Natural killer cell (primary cell): Measurements from ENCODE around the gene ZNRF3. TPM values are rescaled to one million over a fixed set of nuclear protein-coding genes. Genes with fewer than 3 reads are reported as not detected.

Experiments used
- ATAC-seq, 3 donors: fragments of 150-1000 bp in 2 of 3; fragments of 200-7000 bp in 1 of 3; cut with Tn5 transposase; 1 replicate in 1 of 3; 2 replicates in 2 of 3; pipeline ENCODE4 v1.10.0; 2021; ENCODE audit warnings: mild to moderate bottlenecking in 2 of 3, moderate library complexity in 2 of 3
- DNase-seq, 2 donors: peaks; one replicate each; pipeline versions ENCODE4 v3.0.0 to v3.0.0-alpha.2; 2013 to 2021; ENCODE audit warnings: mixed read lengths in 1 of 2
- H3K27ac ChIP-seq: one replicate; pipeline ENCODE4 v1.5.1; 2013; ENCODE audit warnings: mild to moderate bottlenecking, low read length
- H3K27me3 ChIP-seq: one replicate; pipeline ENCODE4 v1.6.1; 2013; ENCODE audit warnings: low read length; ENCODE audit not compliant: control insufficient read depth, insufficient read depth
- H3K36me3 ChIP-seq: one replicate; pipeline ENCODE4 v1.6.1; 2013; ENCODE audit warnings: low read length; ENCODE audit not compliant: control insufficient read depth, insufficient read depth
- H3K4me1 ChIP-seq: one replicate; pipeline ENCODE4 v1.6.1; 2013; ENCODE audit warnings: low read length; ENCODE audit not compliant: control insufficient read depth, insufficient read depth
- H3K4me3 ChIP-seq: one replicate; pipeline ENCODE4 v1.5.1; 2013; ENCODE audit warnings: low read length
- H3K9me3 ChIP-seq: one replicate; pipeline ENCODE4 v1.6.1; 2013; ENCODE audit warnings: low read length; ENCODE audit not compliant: control insufficient read depth, insufficient read depth
- H3K27ac Mint-ChIP-seq, 2 donors: one replicate each; pipeline ENCODE4 v1.8.0; 2022; ENCODE audit warnings: mild to moderate bottlenecking in 2 of 2, mixed read lengths in 2 of 2, moderate library complexity in 1 of 2
- H3K27me3 Mint-ChIP-seq, 2 donors: one replicate each; pipeline ENCODE4 v1.8.0; 2022; ENCODE audit warnings: low read depth in 2 of 2, mixed read lengths in 2 of 2
- H3K36me3 Mint-ChIP-seq: one replicate; pipeline ENCODE4 v1.8.0; 2022; ENCODE audit warnings: mixed read lengths
- H3K4me1 Mint-ChIP-seq, 2 donors: one replicate each; pipeline ENCODE4 v1.8.0; 2022; ENCODE audit warnings: mixed read lengths in 2 of 2
- H3K4me3 Mint-ChIP-seq: one replicate; pipeline ENCODE4 v1.8.0; 2022; ENCODE audit warnings: mild to moderate bottlenecking, moderate library complexity, mixed read lengths
- H3K9me3 Mint-ChIP-seq, 2 donors: one replicate each; pipeline ENCODE4 v1.8.0; 2022; ENCODE audit warnings: mixed read lengths in 2 of 2
- WGBS: methylation state at CpG from one replicate; pipeline ENCODE4 v1.1.7; 2013; ENCODE audit warnings: missing lambda C conversion rate; ENCODE audit not compliant: insufficient coverage; 5-methylcytosine and 5-hydroxymethylcytosine counted together
- intact Hi-C: fragments of 100-400 bp; cut with micrococcal nuclease; formaldehyde crosslinking; loops from one replicate; pipeline ENCODE4 v1.14.2; 2022
- total RNA-seq, 4 donors: library from RNA; stranded (reverse); fragments of 120-200 nt in 1 of 4; gene quantifications; one replicate each; pipeline versions ENCODE4 v1.2.3 to v1.2.4, GENCODE V29; 2013 to 2022
- TF ChIP-seq, protein P1 (sequence below): fragments of 200-600 bp; IDR thresholded peaks from one replicate; pipeline ENCODE4 v1.8.0; 2022; ENCODE audit warnings: antibody characterized with exemption

ZNRF3 gene
- total RNA-seq, 3 donors from 2014 or later (not counting 1 experiment from before 2014, with no cell fraction given): 0.23 to 0.34 (median 0.33) TPM

DNA sequence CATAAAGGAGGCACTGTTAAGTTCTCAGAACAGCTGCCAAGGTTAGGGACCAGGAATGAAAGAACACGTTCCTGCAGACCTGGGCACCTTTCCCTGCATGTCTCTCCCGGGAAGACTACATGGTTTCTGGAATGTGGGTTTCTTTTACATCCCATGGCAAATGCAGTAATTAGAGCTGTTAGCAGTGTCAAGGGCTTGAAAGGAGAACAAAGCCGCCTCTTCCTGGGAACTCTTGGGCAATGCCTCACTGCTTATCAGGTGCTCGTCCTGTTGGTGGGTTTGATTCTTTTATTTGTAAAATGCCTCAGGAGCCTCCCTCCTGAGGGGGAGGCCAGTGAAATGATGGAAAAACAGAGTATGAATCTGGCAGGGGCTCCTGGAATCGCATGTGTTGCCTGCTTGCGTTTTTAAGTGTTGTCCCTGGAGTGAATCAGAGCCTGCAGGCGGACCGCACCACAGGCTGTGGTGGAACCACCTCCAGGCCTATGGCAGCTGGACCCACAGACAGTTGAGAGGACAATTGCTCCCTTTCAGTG, 179.0 kb downstream of the ZNRF3 start:
- Mint-ChIP-seq H3K9me3 (no peaks in the 10 kb centered on the region), H3K27ac (no peak overlapping the region), H3K36me3 (no peaks in the 10 kb centered on the region), H3K4me3 (no peak overlapping the region), H3K4me1 (peaks cover 0 to 7% of the 10 kb centered on the region in 2 donors), H3K27me3 (peaks cover 42 to 74% of the 10 kb centered on the region in 2 donors)
- intact Hi-C loops: no loop called here
- no peaks in the 10 kb centered on the region for H3K4me1 ChIP-seq
- H3K27ac ChIP-seq: no peak overlapping the region
- no peak overlapping the region for H3K4me3 ChIP-seq
- no peak for DNase-seq
- H3K27me3 ChIP-seq: peaks cover 2% of the 10 kb centered on the region
- whole genome bisulfite sequencing: 81% methylated on average over 8 of the region's 8 CpGs
- ATAC-seq: no peak
- H3K9me3 ChIP-seq: no peaks in the 10 kb centered on the region
- no peaks in the 10 kb centered on the region for H3K36me3 ChIP-seq
- TF ChIP-seq, protein P1, sequence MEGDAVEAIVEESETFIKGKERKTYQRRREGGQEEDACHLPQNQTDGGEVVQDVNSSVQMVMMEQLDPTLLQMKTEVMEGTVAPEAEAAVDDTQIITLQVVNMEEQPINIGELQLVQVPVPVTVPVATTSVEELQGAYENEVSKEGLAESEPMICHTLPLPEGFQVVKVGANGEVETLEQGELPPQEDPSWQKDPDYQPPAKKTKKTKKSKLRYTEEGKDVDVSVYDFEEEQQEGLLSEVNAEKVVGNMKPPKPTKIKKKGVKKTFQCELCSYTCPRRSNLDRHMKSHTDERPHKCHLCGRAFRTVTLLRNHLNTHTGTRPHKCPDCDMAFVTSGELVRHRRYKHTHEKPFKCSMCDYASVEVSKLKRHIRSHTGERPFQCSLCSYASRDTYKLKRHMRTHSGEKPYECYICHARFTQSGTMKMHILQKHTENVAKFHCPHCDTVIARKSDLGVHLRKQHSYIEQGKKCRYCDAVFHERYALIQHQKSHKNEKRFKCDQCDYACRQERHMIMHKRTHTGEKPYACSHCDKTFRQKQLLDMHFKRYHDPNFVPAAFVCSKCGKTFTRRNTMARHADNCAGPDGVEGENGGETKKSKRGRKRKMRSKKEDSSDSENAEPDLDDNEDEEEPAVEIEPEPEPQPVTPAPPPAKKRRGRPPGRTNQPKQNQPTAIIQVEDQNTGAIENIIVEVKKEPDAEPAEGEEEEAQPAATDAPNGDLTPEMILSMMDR: no peak

DNA sequence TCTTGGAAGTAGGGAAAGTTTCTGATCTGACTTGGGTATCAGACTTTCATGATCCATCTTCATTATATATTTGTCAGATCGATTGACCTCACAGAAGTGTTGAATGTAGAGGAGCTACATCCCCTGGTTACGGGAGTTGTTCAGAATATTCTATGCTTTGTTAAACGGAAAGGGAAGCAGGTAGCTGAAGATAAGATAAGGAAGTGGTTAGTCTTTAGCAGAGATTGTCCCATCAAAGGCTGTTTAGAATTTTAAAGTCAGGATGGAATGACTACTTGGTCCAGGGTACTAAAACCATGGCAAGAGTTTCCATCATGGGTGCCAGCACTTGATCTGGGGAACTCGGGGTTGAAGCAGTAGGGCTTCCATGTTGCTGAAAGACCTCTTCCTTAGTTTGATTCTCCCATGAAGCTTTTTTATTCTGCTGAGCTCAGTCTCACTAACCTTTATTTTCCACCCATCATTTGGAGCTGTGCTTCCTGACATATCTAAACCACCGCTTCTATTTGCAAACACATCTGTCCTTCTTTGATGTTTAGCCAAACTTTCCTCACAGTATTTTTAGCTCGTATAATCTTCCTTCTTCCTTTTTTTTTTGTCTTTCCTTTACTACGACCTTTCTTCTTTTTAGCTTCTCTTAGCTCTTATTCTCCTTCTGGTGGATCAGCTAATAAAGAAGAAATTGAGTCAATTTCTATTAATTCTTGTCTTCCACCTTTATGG, 182.3 kb downstream of the ZNRF3 start:
- peak in 1 of 2 donors; percentile 14 for DNase-seq
- Histone ChIP-seq H3K36me3 (no peaks in the 10 kb centered on the region), H3K9me3 (no peaks in the 10 kb centered on the region), H3K4me1 (no peaks in the 10 kb centered on the region), H3K4me3 (no peak overlapping the region), H3K27ac (no peak overlapping the region), H3K27me3 (peaks cover 2% of the 10 kb centered on the region)
- H3K27ac Mint-ChIP-seq: no peak overlapping the region
- ATAC-seq: no peak
- H3K36me3 Mint-ChIP-seq: no peaks in the 10 kb centered on the region
- H3K9me3 Mint-ChIP-seq: no peaks in the 10 kb centered on the region
- no peak overlapping the region for H3K4me3 Mint-ChIP-seq
- intact Hi-C loops: no loop called here
- TF ChIP-seq, protein P1: no peak
- peaks cover 0 to 7% of the 10 kb centered on the region in 2 donors for H3K4me1 Mint-ChIP-seq
- peaks cover 39 to 80% of the 10 kb centered on the region in 2 donors for H3K27me3 Mint-ChIP-seq
- 11% methylated on average over 7 of the region's 7 CpGs for WGBS

DNA sequence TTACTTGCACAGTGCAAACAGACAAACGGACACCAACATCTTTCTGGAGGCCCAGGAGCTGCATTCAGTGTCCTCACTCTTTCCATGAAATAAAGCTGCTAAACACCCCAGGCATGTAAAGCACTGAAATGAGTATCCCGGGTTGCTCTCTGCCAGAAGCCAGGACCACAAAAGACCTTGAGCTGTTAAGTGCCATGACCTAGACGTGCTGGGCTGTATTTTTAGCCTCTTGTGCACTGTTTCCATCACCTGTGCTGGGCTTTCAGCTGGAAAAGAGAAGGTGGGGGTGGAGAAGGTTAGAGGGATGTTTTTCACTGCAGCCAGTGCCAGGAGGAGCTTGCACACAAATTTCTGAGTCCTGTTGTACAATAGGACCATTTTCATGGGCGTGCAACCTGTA, 186.1 kb downstream of the ZNRF3 start:
- no peak for DNase-seq
- Histone ChIP-seq H3K27ac (no peak overlapping the region), H3K27me3 (peaks cover 20% of the 10 kb centered on the region), H3K36me3 (no peaks in the 10 kb centered on the region), H3K9me3 (no peaks in the 10 kb centered on the region), H3K4me3 (no peak overlapping the region), H3K4me1 (peaks cover 24% of the 10 kb centered on the region)
- Mint-ChIP-seq H3K4me1 (peaks cover 16 to 24% of the 10 kb centered on the region in 2 donors), H3K4me3 (no peak overlapping the region), H3K27ac (no peak overlapping the region), H3K9me3 (no peaks in the 10 kb centered on the region), H3K36me3 (no peaks in the 10 kb centered on the region), H3K27me3 (peaks cover 46 to 57% of the 10 kb centered on the region in 2 donors)
- WGBS: 78% methylated on average over 4 of the region's 4 CpGs
- ATAC-seq: no peak
- TF ChIP-seq, protein P1: no peak
- intact Hi-C loops: no loop called here
